Measurements from ENCODE around the gene FRAS1.
"Not testable (repeated sequence)": the region's sequence is repeated elsewhere in the genome, so short reads cannot be mapped to it uniquely, and the experiment has no call there.

The FRAS1 gene

GRCh38 chr4:78459327-78459726, 402.2 kb downstream of the FRAS1 start:
- DNase-seq, result no peak

GRCh38 chr4:78460368-78460767, 403.2 kb downstream of the FRAS1 start:
- DNase-seq, result no peak

- DNase-seq, result no peak
These were observed 407.1 kb downstream of the FRAS1 start for GRCh38 chr4:78464265-78464664.

GRCh38 chr4:78467223-78467622, 410.1 kb downstream of the FRAS1 start:
- not testable (repeated sequence) for DNase-seq

- DNase-seq, result no peak
These were observed 411.1 kb downstream of the FRAS1 start for GRCh38 chr4:78468272-78468671.

GRCh38 chr4:78476108-78476704, 419.1 kb downstream of the FRAS1 start:
- no peak for DNase-seq

GRCh38 chr4:78477276-78477675, 420.2 kb downstream of the FRAS1 start:
- no peak for DNase-seq

- DNase-seq, result no peak
These were observed 421.4 kb downstream of the FRAS1 start for GRCh38 chr4:78478523-78478922.

GRCh38 chr4:78480286-78480685, 423.2 kb downstream of the FRAS1 start:
- no peak for DNase-seq

GRCh38 chr4:78481180-78481579, 424.1 kb downstream of the FRAS1 start:
- no peak for DNase-seq

GRCh38 chr4:78482281-78482680, 425.2 kb downstream of the FRAS1 start:
- DNase-seq, result no peak

- no peak for DNase-seq
These were observed 426.7 kb downstream of the FRAS1 start for GRCh38 chr4:78483811-78484210.

- no peak for DNase-seq
These were observed 427.5 kb downstream of the FRAS1 start for GRCh38 chr4:78484574-78484973.

GRCh38 chr4:78493731-78494130, 436.6 kb downstream of the FRAS1 start:
- no peak for DNase-seq

- no peak for DNase-seq
These were observed 439.0 kb downstream of the FRAS1 start for GRCh38 chr4:78496021-78496643.

- DNase-seq, result not testable (repeated sequence)
These were observed 449.1 kb downstream of the FRAS1 start for GRCh38 chr4:78506260-78506659.

GRCh38 chr4:78509043-78509442, 451.9 kb downstream of the FRAS1 start:
- DNase-seq, result no peak

- DNase-seq, result no peak
These were observed 453.0 kb downstream of the FRAS1 start for GRCh38 chr4:78510108-78510507.

- DNase-seq, result no peak
These were observed 453.6 kb downstream of the FRAS1 start for GRCh38 chr4:78510681-78511080.

GRCh38 chr4:78512357-78512920, 455.3 kb downstream of the FRAS1 start:
- no peak for DNase-seq

- no peak for DNase-seq
These were observed 456.4 kb downstream of the FRAS1 start for GRCh38 chr4:78513411-78513975.

GRCh38 chr4:78517050-78517652, 460.0 kb downstream of the FRAS1 start:
- DNase-seq, result peak in 1 of 2 experiments; percentile 19

- DNase-seq, result no peak
These were observed 461.4 kb downstream of the FRAS1 start for GRCh38 chr4:78518561-78518960.

GRCh38 chr4:78519962-78520361, 462.8 kb downstream of the FRAS1 start:
- no peak for DNase-seq

All from NCI-H524 (cell line).